ENCODE measurements around the gene SCUBE2. TPM values are rescaled to one million over a fixed set of nuclear protein-coding genes. Genes with fewer than 3 reads are reported as not detected.
A peak's percentile ranks its signal among the peaks of the same experiment; 100 is the strongest.

The SCUBE2 gene
- polyA plus RNA-seq, 2 of the 4 experiments (the other 2 are of a cell fraction) = 0.49 to 0.63 TPM

- no peaks in the 10 kb centered on the region for H3K9me3 ChIP-seq
- TF ChIP-seq ZSCAN20 (CRISPR knock-in tag; IDR thresholded peaks at IDR 0.05) (no peak), NPAS2 (CRISPR knock-in tag; IDR thresholded peaks at IDR 0.05; ENCODE audit: borderline replicate concordance) (no peak), JUNB (IDR thresholded peaks at IDR 0.05) (no peak), TP53 (CRISPR knock-in tag; IDR thresholded peaks at IDR 0.05) (no peak), KDM5A (IDR thresholded peaks at IDR 0.05) (no peak), EHMT2 (IDR thresholded peaks at IDR 0.05; ENCODE audit: low read depth) (no peak), RAD21 (conservative IDR thresholded peaks at IDR 0.05 in 1 of 2, IDR thresholded peaks at IDR 0.05 in 1 of 2) (no peak), RNF2 (IDR thresholded peaks at IDR 0.05; ENCODE audit: borderline replicate concordance, low read depth) (no peak), SMC3 (IDR thresholded peaks at IDR 0.05) (no peak)
- TF ChIP-seq, protein P1, sequence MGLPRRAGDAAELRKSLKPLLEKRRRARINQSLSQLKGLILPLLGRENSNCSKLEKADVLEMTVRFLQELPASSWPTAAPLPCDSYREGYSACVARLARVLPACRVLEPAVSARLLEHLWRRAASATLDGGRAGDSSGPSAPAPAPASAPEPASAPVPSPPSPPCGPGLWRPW (IDR thresholded peaks at IDR 0.05) = no peak
- ATAC-seq (peak; percentile 13 to 30; a peak in 2 of 6 replicates), DNase-seq (ENCODE audit: low read depth in 1 of 2, low spot score in 1 of 2) (no peak), FAIRE-seq (no peak)
- CTCF ChIA-PET = interaction anchor here (1.9 kb wide), 1 partner anchor 10 kb away, joined by 4 read pairs; no protein-coding TSS in a partner anchor
- POLR2A ChIA-PET = no interaction called here
- peaks cover 4% of the 10 kb centered on the region; the same call in 1 of the 3 replicates for H3K4me1 ChIP-seq
- 66% methylated on average over 6 of the region's 6 CpGs for whole genome bisulfite sequencing (ENCODE audit: missing lambda C conversion rate)
- H3K4me3 ChIP-seq = no peak overlapping the region
- H3K27ac ChIP-seq = no peak overlapping the region
- no peak overlapping the region for H3K4me2 ChIP-seq
These were observed 89.7 kb downstream of the SCUBE2 start for GRCh38 chr11:9001736-9002135.

GRCh38 chr11:8998017-8998416 is 93.4 kb downstream of the SCUBE2 start:
- FAIRE-seq (no peak), DNase-seq (ENCODE audit: low read depth in 1 of 2, low spot score in 1 of 2) (no peak), ATAC-seq (no peak)
- POLR2A ChIA-PET = no interaction called here
- Histone ChIP-seq H3K4me3 (no peak overlapping the region), H3K4me2 (no peak overlapping the region), H3K27ac (no peak overlapping the region), H3K9me3 (no peaks in the 10 kb centered on the region), H3K4me1 (no peaks in the 10 kb centered on the region; the same call in 2 of the 3 replicates)
- no peak for TF ChIP-seq NPAS2 (CRISPR knock-in tag; IDR thresholded peaks at IDR 0.05; ENCODE audit: borderline replicate concordance)
- no peak for TF ChIP-seq CBX2 (IDR thresholded peaks at IDR 0.05; ENCODE audit: borderline replicate concordance, low read depth)
- TF ChIP-seq RCOR1 (IDR thresholded peaks at IDR 0.05; ENCODE audit: low read depth, low read length) = no peak
- no peak for TF ChIP-seq SMC3 (IDR thresholded peaks at IDR 0.05)
- TF ChIP-seq CHD4 (IDR thresholded peaks at IDR 0.05; ENCODE audit: borderline replicate concordance) = no peak
- no peak for TF ChIP-seq EHMT2 (IDR thresholded peaks at IDR 0.05; ENCODE audit: low read depth)
- TF ChIP-seq FOSB (CRISPR knock-in tag; IDR thresholded peaks at IDR 0.05) = no peak
- TF ChIP-seq ZSCAN20 (CRISPR knock-in tag; IDR thresholded peaks at IDR 0.05) = no peak
- no peak for TF ChIP-seq GATA3 (IDR thresholded peaks at IDR 0.05; ENCODE audit: borderline replicate concordance)
- no peak for TF ChIP-seq ZC3H11A (IDR thresholded peaks at IDR 0.05)
- TF ChIP-seq BHLHE40 (IDR thresholded peaks at IDR 0.05; ENCODE audit: low read depth, low read length) = no peak
- TF ChIP-seq RARB (CRISPR knock-in tag; IDR thresholded peaks at IDR 0.05) = no peak
- TF ChIP-seq, protein P2, sequence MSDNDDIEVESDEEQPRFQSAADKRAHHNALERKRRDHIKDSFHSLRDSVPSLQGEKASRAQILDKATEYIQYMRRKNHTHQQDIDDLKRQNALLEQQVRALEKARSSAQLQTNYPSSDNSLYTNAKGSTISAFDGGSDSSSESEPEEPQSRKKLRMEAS (IDR thresholded peaks at IDR 0.05) = no peak
- no peak for TF ChIP-seq REST (IDR thresholded peaks at IDR 0.05)
- no peak for TF ChIP-seq CHD2 (IDR thresholded peaks at IDR 0.05; ENCODE audit: low read length, partially characterized antibody)
- TF ChIP-seq NFE2L2 (conservative IDR thresholded peaks at IDR 0.05; ENCODE audit: low read length) = no peak
- TF ChIP-seq HDAC2 (IDR thresholded peaks at IDR 0.05) = no peak
- no peak for TF ChIP-seq CBX8 (IDR thresholded peaks at IDR 0.05)
- TF ChIP-seq JUNB (IDR thresholded peaks at IDR 0.05) = no peak
- no peak for TF ChIP-seq FOSL2 (IDR thresholded peaks at IDR 0.05)
- TF ChIP-seq FOSL2 (CRISPR knock-in tag; IDR thresholded peaks at IDR 0.05) = no peak
- WGBS (ENCODE audit: missing lambda C conversion rate) = 62% methylated on average over 2 of the region's 2 CpGs
- CTCF ChIA-PET = interaction anchor here (0.8 to 2.5 kb wide), 5 partner anchors 9 to 140 kb away, joined by 3 to 10 read pairs (median 4); no protein-coding TSS in a partner anchor

Measured in A549 (cell line).